BJ (cell line): ENCODE data around the gene KRTAP22-2. TPM values are rescaled to one million over a fixed set of nuclear protein-coding genes. Genes with fewer than 3 reads are reported as not detected.

Experiments used
- CTCF ChIA-PET: fragments of 350-600 bp; formaldehyde crosslinking; extraction: SDS; loops from one replicate; lab custom pipeline; 2021; ENCODE audit warnings: antibody characterized with exemption, inconsistent platforms; lab: Yijun Ruan, JAX
- POLR2A ChIA-PET: fragments of 300-600 bp; sonication (Branson Sonifier 250); formaldehyde crosslinking; extraction: SDS; loops from one replicate; lab custom pipeline; 2021; ENCODE audit warnings: antibody characterized with exemption; lab: Charles Lee
- DNase-seq: peaks from one replicate; pipeline ENCODE4 v3.0.0-alpha.2; 2011; ENCODE audit warnings: low read depth
- H3K27me3 ChIP-seq: 2 replicates; pipeline ENCODE4 v1.6.0; 2011; ENCODE audit warnings: low read length; ENCODE audit not compliant: control insufficient read depth, insufficient read depth
- H3K36me3 ChIP-seq: 2 replicates; pipeline ENCODE4 v1.5.1; 2011; ENCODE audit warnings: low read length; ENCODE audit not compliant: control insufficient read depth, insufficient read depth
- H3K4me3 ChIP-seq: 2 replicates; pipeline ENCODE4 v1.5.1; 2011; ENCODE audit warnings: low read depth, mild to moderate bottlenecking, control low read depth, low read length
- CTCF ChIP-seq: IDR thresholded peaks from 2 replicates; pipeline ENCODE4 v1.5.1; 2011; ENCODE audit warnings: low read depth, mild to moderate bottlenecking, control low read depth, inconsistent platforms, low read length, moderate library complexity; ENCODE audit not compliant: insufficient read depth
- polyA plus RNA-seq: library from polyadenylated mRNA; depleted of rRNA; stranded (reverse); fragments of >200 nt; gene quantifications from 2 replicates; pipeline ENCODE4 v1.2.3, GENCODE V29; 2011

The KRTAP22-2 gene
- polyA plus RNA-seq, 1 experiment: not detected

GRCh38 chr21:30615199-30615598 is 25.0 kb upstream of the KRTAP22-2 start:
- no peak for TF ChIP-seq CTCF
- ChIA-PET CTCF (no interaction called here), POLR2A (no interaction called here)
- Histone ChIP-seq H3K4me3 (no peak overlapping the region), H3K27me3 (no peaks in the 10 kb centered on the region), H3K36me3 (no peaks in the 10 kb centered on the region)
- DNase-seq: no peak

- DNase-seq: no peak
- ChIA-PET CTCF (no interaction called here), POLR2A (no interaction called here)
- Histone ChIP-seq H3K36me3 (no peaks in the 10 kb centered on the region), H3K27me3 (no peaks in the 10 kb centered on the region), H3K4me3 (no peak within 1 kb of the TSS)
- no peak for TF ChIP-seq CTCF
Observed at GRCh38 chr21:30613836-30614235, 23.6 kb upstream of the KRTAP22-2 start, which contains the start of gene KRTAP6-1. KRTAP6-1 (minus strand) TSS chr21:30613930; CDS start chr21:30613904, 26 bp downstream.

- DNase-seq: no peak
- ChIA-PET POLR2A (no interaction called here), CTCF (no interaction called here)
- no peak for TF ChIP-seq CTCF
- Histone ChIP-seq H3K4me3 (no peak overlapping the region), H3K27me3 (no peaks in the 10 kb centered on the region), H3K36me3 (no peaks in the 10 kb centered on the region)
Observed at GRCh38 chr21:30612132-30612531, 21.9 kb upstream of the KRTAP22-2 start.

GRCh38 chr21:30605968-30606367 is 15.8 kb upstream of the KRTAP22-2 start:
- Histone ChIP-seq H3K27me3 (no peaks in the 10 kb centered on the region), H3K4me3 (no peak overlapping the region), H3K36me3 (no peaks in the 10 kb centered on the region)
- TF ChIP-seq CTCF: no peak
- CTCF ChIA-PET: no interaction called here
- DNase-seq: no peak
- POLR2A ChIA-PET: no interaction called here

- TF ChIP-seq CTCF: no peak
- CTCF ChIA-PET: no interaction called here
- no peak for DNase-seq
- Histone ChIP-seq H3K4me3 (no peak within 1 kb of the TSS), H3K36me3 (no peaks in the 10 kb centered on the region), H3K27me3 (no peaks in the 10 kb centered on the region)
- POLR2A ChIA-PET: no interaction called here
Observed at GRCh38 chr21:30600787-30601186, 10.6 kb upstream of the KRTAP22-2 start, which contains the start of gene KRTAP22-1. KRTAP22-1 (plus strand) TSS chr21:30601087.
